Measurements from ENCODE around the gene EPX.

EPX gene

DNA sequence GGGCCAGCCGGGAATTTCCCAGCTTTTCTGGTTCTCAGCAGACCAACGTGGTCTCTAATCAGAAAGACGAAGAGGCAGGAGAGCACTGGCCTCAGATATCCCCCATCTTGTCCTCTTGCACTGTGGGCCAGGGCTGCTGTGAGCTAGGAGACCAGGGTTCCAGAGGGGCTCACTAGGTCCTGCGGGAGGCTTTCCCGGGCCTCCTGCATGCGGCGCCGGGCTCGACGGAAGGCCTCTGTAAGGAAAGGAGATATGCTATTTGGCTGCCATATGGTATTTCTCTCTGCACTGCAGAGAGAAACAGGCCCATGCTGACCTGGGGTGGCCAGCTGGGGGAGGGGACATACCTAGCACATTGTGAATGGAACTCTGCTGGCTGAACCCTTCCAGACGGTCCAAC lies 13.4 kb downstream of the EPX start:
- Histone ChIP-seq H3K27ac (replicated peaks; ENCODE audit: low read length) (no peak overlapping the region), H3K79me1 (ENCODE audit: low read depth, low read length) (no peaks in the 10 kb centered on the region), H3K27me3 (ENCODE audit: control insufficient read depth in 3 of 3, insufficient read depth in 3 of 3, low read depth in 1 of 3, low read length in 3 of 3) (no peaks in the 10 kb centered on the region), H3K18ac (ENCODE audit: low read length) (no peak overlapping the region), H3K9ac (ENCODE audit: low read depth, low read length, poor library complexity) (no peak overlapping the region), H4K8ac (ENCODE audit: low read depth, low read length) (no peak overlapping the region), H2AFZ (ENCODE audit: low read length) (no peak overlapping the region), H2BK15ac (ENCODE audit: low read length) (no peak overlapping the region), H2BK12ac (ENCODE audit: low read length) (no peak overlapping the region), H3K36me3 (replicated peaks in 1 of 2; ENCODE audit: control insufficient read depth in 2 of 2, insufficient read depth in 2 of 2, low read length in 2 of 2) (peaks cover 18 to 52% of the 10 kb centered on the region in 2 donors), H3K4ac (ENCODE audit: low read length) (no peak overlapping the region), H3K4me2 (ENCODE audit: insufficient read depth, low read length, poor library complexity, severe bottlenecking) (no peak overlapping the region), H2BK5ac (ENCODE audit: low read length) (no peak overlapping the region), H3K9me3 (replicated peaks in 1 of 2; ENCODE audit: control insufficient read depth in 2 of 2, insufficient read depth in 1 of 2, low read depth in 1 of 2, low read length in 2 of 2) (no peaks in the 10 kb centered on the region), H2AK5ac (ENCODE audit: low read depth, low read length) (no peak overlapping the region), H4K91ac (ENCODE audit: low read depth, low read length, poor library complexity) (no peak overlapping the region), H2BK120ac (ENCODE audit: low read depth, low read length) (no peak overlapping the region), H3K4me1 (ENCODE audit: control insufficient read depth in 2 of 2, insufficient read depth in 1 of 2, low read depth in 1 of 2, low read length in 2 of 2) (no peaks in the 10 kb centered on the region), H3K23ac (ENCODE audit: low read depth, low read length, poor library complexity) (no peak overlapping the region), H3K4me3 (ENCODE audit: low read length in 2 of 2) (no peak overlapping the region), H3K14ac (ENCODE audit: low read length) (no peak overlapping the region)
- no CpG with 5 or more reads among the region's 11 CpGs for WGBS, 2 donors (ENCODE audit: extremely low coverage in 2 of 2, insufficient read length in 2 of 2, insufficient replicate concordance in 1 of 2)
- no peak for DNase-seq (ENCODE audit: low spot score)

DNA sequence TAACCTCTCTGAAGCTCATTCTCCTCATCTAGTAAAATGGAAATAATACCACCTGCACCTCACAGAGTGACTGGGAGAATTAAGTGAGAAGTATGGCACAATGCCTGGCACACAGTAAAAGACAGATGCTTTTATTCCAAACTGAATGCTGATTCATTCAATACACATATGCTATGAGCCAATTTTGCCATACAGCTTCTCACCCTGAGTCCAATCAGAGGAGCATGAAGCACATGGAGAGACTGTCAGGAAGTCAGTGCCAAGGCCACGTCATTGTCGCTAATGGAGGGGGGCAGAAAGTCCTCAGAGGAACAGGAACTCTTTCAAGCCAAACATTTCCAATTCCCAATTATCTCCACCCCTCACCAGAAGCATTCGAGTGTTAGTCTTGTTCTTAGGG lies 14.9 kb downstream of the EPX start:
- no peaks in the 10 kb centered on the region for H3K79me1 ChIP-seq (ENCODE audit: low read depth, low read length)
- H3K4me1 ChIP-seq (ENCODE audit: control insufficient read depth in 2 of 2, insufficient read depth in 1 of 2, low read depth in 1 of 2, low read length in 2 of 2): no peaks in the 10 kb centered on the region
- no peak overlapping the region for H3K27ac ChIP-seq (replicated peaks; ENCODE audit: low read length)
- H3K9me3 ChIP-seq (replicated peaks in 1 of 2; ENCODE audit: control insufficient read depth in 2 of 2, insufficient read depth in 1 of 2, low read depth in 1 of 2, low read length in 2 of 2): no peaks in the 10 kb centered on the region
- H3K4me3 ChIP-seq (ENCODE audit: low read length in 2 of 2): no peak overlapping the region
- DNase-seq (ENCODE audit: low spot score): no peak
- no peak overlapping the region for H4K91ac ChIP-seq (ENCODE audit: low read depth, low read length, poor library complexity)
- no peak overlapping the region for H2BK15ac ChIP-seq (ENCODE audit: low read length)
- H3K4ac ChIP-seq (ENCODE audit: low read length): no peak overlapping the region
- H3K23ac ChIP-seq (ENCODE audit: low read depth, low read length, poor library complexity): no peak overlapping the region
- WGBS, 2 donors (ENCODE audit: extremely low coverage in 2 of 2, insufficient read length in 2 of 2, insufficient replicate concordance in 1 of 2): no CpG with 5 or more reads among the region's 3 CpGs
- no peak overlapping the region for H2AFZ ChIP-seq (ENCODE audit: low read length)
- no peak overlapping the region for H3K14ac ChIP-seq (ENCODE audit: low read length)
- H3K36me3 ChIP-seq (replicated peaks in 1 of 2; ENCODE audit: control insufficient read depth in 2 of 2, insufficient read depth in 2 of 2, low read length in 2 of 2): peaks cover 23 to 67% of the 10 kb centered on the region in 2 donors
- no peak overlapping the region for H2BK5ac ChIP-seq (ENCODE audit: low read length)
- H3K27me3 ChIP-seq (ENCODE audit: control insufficient read depth in 3 of 3, insufficient read depth in 3 of 3, low read depth in 1 of 3, low read length in 3 of 3): no peaks in the 10 kb centered on the region
- H3K4me2 ChIP-seq (ENCODE audit: insufficient read depth, low read length, poor library complexity, severe bottlenecking): no peak overlapping the region
- H2BK120ac ChIP-seq (ENCODE audit: low read depth, low read length): no peak overlapping the region
- H2BK12ac ChIP-seq (ENCODE audit: low read length): no peak overlapping the region
- no peak overlapping the region for H3K9ac ChIP-seq (ENCODE audit: low read depth, low read length, poor library complexity)
- no peak overlapping the region for H2AK5ac ChIP-seq (ENCODE audit: low read depth, low read length)
- H4K8ac ChIP-seq (ENCODE audit: low read depth, low read length): no peak overlapping the region
- no peak overlapping the region for H3K18ac ChIP-seq (ENCODE audit: low read length)

DNA sequence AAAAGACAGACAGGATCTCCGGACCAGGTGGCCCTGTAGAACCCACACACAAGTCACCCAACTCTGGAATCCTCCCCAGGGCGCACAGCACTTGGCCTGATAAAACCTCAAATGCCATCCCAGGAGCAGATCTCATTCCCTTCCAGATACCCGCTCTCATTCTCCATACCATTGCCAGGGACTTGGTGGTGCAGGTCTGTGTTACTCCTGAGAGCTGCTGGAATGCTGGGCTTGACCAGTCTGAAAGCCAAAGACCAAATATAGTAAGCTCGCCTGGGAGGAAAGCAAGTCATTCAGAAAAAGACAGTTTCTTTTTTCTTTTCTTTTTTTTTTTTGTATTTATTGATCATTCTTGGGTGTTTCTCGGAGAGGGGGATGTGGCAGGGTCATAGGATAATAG lies 15.8 kb downstream of the EPX start:
- no peak overlapping the region for H4K8ac ChIP-seq (ENCODE audit: low read depth, low read length)

DNA sequence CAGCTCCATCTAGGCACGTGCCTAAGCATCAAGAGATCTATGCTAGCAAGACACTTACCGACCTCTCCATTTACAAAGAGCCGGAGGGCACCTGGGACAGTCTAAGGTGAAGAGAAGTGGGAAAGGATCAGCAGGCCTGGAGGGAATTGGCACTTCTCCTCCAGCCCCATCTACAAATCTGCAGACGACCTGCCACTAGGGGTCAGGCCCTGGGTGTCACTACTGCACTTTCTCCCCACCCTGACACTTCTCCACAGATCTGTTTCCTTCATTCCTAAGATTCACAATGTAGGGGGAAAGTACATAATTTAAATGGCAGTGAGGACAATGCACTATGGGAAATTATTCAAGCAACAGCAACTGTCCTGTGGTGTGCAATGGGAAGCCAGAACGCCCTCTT lies 18.4 kb downstream of the EPX start:
- Histone ChIP-seq H2AK5ac (ENCODE audit: low read depth, low read length) (no peak overlapping the region), H3K9me3 (replicated peaks in 1 of 2; ENCODE audit: control insufficient read depth in 2 of 2, insufficient read depth in 1 of 2, low read depth in 1 of 2, low read length in 2 of 2) (peaks cover 0 to 2% of the 10 kb centered on the region in 2 donors), H4K91ac (ENCODE audit: low read depth, low read length, poor library complexity) (no peak overlapping the region), H2BK12ac (ENCODE audit: low read length) (no peak overlapping the region), H3K4me2 (ENCODE audit: insufficient read depth, low read length, poor library complexity, severe bottlenecking) (no peak overlapping the region), H3K4me3 (ENCODE audit: low read length in 2 of 2) (no peak overlapping the region), H3K27me3 (ENCODE audit: control insufficient read depth in 3 of 3, insufficient read depth in 3 of 3, low read depth in 1 of 3, low read length in 3 of 3) (no peaks in the 10 kb centered on the region), H4K8ac (ENCODE audit: low read depth, low read length) (no peak overlapping the region), H3K18ac (ENCODE audit: low read length) (no peak overlapping the region), H3K4ac (ENCODE audit: low read length) (no peak overlapping the region), H3K4me1 (ENCODE audit: control insufficient read depth in 2 of 2, insufficient read depth in 1 of 2, low read depth in 1 of 2, low read length in 2 of 2) (no peaks in the 10 kb centered on the region), H2AFZ (ENCODE audit: low read length) (no peak overlapping the region), H3K79me1 (ENCODE audit: low read depth, low read length) (no peaks in the 10 kb centered on the region), H3K36me3 (replicated peaks in 1 of 2; ENCODE audit: control insufficient read depth in 2 of 2, insufficient read depth in 2 of 2, low read length in 2 of 2) (peaks cover 38 to 93% of the 10 kb centered on the region in 2 donors), H2BK120ac (ENCODE audit: low read depth, low read length) (no peak overlapping the region), H3K23ac (ENCODE audit: low read depth, low read length, poor library complexity) (no peak overlapping the region), H2BK5ac (ENCODE audit: low read length) (no peak overlapping the region), H3K14ac (ENCODE audit: low read length) (no peak overlapping the region), H2BK15ac (ENCODE audit: low read length) (no peak overlapping the region), H3K27ac (replicated peaks; ENCODE audit: low read length) (no peak overlapping the region), H3K9ac (ENCODE audit: low read depth, low read length, poor library complexity) (no peak overlapping the region)
- DNase-seq (ENCODE audit: low spot score): no peak
- WGBS, 2 donors (ENCODE audit: extremely low coverage in 2 of 2, insufficient read length in 2 of 2, insufficient replicate concordance in 1 of 2): no CpG with 5 or more reads among the region's 5 CpGs

More for the DNA sequence above, 15.8 kb downstream of the EPX start:
- Histone ChIP-seq H2BK120ac (ENCODE audit: low read depth, low read length) (no peak overlapping the region), H3K4me1 (ENCODE audit: control insufficient read depth in 2 of 2, insufficient read depth in 1 of 2, low read depth in 1 of 2, low read length in 2 of 2) (no peaks in the 10 kb centered on the region), H3K23ac (ENCODE audit: low read depth, low read length, poor library complexity) (no peak overlapping the region), H3K79me1 (ENCODE audit: low read depth, low read length) (no peaks in the 10 kb centered on the region), H2AK5ac (ENCODE audit: low read depth, low read length) (no peak overlapping the region), H3K27ac (replicated peaks; ENCODE audit: low read length) (no peak overlapping the region), H3K27me3 (ENCODE audit: control insufficient read depth in 3 of 3, insufficient read depth in 3 of 3, low read depth in 1 of 3, low read length in 3 of 3) (no peaks in the 10 kb centered on the region), H2BK15ac (ENCODE audit: low read length) (no peak overlapping the region), H3K4me3 (ENCODE audit: low read length in 2 of 2) (no peak overlapping the region), H3K4ac (ENCODE audit: low read length) (no peak overlapping the region), H3K9ac (ENCODE audit: low read depth, low read length, poor library complexity) (no peak overlapping the region), H2BK5ac (ENCODE audit: low read length) (no peak overlapping the region), H3K36me3 (replicated peaks in 1 of 2; ENCODE audit: control insufficient read depth in 2 of 2, insufficient read depth in 2 of 2, low read length in 2 of 2) (peaks cover 29 to 76% of the 10 kb centered on the region in 2 donors), H3K9me3 (replicated peaks in 1 of 2; ENCODE audit: control insufficient read depth in 2 of 2, insufficient read depth in 1 of 2, low read depth in 1 of 2, low read length in 2 of 2) (no peaks in the 10 kb centered on the region), H3K14ac (ENCODE audit: low read length) (no peak overlapping the region), H2BK12ac (ENCODE audit: low read length) (no peak overlapping the region), H3K18ac (ENCODE audit: low read length) (no peak overlapping the region), H3K4me2 (ENCODE audit: insufficient read depth, low read length, poor library complexity, severe bottlenecking) (no peak overlapping the region), H2AFZ (ENCODE audit: low read length) (no peak overlapping the region), H4K91ac (ENCODE audit: low read depth, low read length, poor library complexity) (no peak overlapping the region)
- DNase-seq (ENCODE audit: low spot score): no peak
- WGBS, 2 donors (ENCODE audit: extremely low coverage in 2 of 2, insufficient read length in 2 of 2, insufficient replicate concordance in 1 of 2): no CpG with 5 or more reads among the region's 5 CpGs
